Measurements from ENCODE around the gene GABRA5.

Gene GABRA5

DNA sequence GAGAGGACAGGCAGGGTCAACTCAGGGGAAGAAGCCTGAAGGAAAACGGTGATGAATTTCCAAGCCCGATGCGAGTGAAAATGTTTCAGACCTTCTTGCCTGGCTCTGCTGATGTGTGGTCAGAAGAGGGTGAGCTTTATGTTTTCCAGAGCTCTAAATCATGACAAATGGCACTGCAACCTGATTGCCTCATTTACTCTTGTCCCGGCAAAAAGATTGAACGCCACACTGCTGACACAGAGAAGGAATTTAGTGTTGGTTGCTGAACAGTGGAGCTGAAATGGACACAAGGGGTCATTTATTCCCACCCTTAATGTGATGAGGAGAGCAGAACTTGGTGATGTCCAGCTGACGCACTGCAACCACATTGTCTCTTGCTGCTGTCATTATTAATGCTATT lies 68.0 kb downstream of the GABRA5 start:
- H3K4me3 ChIP-seq (replicated peaks; ENCODE audit: low read depth, low read length): no peak overlapping the region
- DNase-seq (ENCODE audit: low read depth): no peak
- TF ChIP-seq, protein P1, sequence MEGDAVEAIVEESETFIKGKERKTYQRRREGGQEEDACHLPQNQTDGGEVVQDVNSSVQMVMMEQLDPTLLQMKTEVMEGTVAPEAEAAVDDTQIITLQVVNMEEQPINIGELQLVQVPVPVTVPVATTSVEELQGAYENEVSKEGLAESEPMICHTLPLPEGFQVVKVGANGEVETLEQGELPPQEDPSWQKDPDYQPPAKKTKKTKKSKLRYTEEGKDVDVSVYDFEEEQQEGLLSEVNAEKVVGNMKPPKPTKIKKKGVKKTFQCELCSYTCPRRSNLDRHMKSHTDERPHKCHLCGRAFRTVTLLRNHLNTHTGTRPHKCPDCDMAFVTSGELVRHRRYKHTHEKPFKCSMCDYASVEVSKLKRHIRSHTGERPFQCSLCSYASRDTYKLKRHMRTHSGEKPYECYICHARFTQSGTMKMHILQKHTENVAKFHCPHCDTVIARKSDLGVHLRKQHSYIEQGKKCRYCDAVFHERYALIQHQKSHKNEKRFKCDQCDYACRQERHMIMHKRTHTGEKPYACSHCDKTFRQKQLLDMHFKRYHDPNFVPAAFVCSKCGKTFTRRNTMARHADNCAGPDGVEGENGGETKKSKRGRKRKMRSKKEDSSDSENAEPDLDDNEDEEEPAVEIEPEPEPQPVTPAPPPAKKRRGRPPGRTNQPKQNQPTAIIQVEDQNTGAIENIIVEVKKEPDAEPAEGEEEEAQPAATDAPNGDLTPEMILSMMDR (IDR thresholded peaks at IDR 0.05; ENCODE audit: low read length, missing control alignments): no peak

DNA sequence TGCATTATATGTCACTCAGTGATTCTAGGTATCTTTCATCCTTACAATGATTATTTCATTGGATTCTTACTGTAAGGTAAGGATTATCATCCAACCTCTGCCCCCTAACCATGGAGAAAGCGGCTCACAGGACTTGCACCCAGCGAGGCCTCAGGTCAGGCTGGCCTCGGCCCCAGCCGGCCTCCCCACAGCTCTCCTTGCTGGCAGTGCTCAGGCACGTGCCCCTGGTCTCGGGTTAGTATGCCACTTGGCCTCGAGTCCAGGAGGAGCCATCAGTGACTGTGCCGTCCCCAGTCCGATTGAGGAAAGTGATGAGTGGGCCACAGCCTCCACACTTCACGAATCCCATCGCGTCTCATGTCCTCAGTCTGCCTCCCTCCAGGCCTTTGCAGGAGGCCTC lies 68.5 kb downstream of the GABRA5 start:
- no peak for DNase-seq (ENCODE audit: low read depth)
- TF ChIP-seq, protein P1 (IDR thresholded peaks at IDR 0.05; ENCODE audit: low read length, missing control alignments): no peak
- no peak overlapping the region for H3K4me3 ChIP-seq (replicated peaks; ENCODE audit: low read depth, low read length)

DNA sequence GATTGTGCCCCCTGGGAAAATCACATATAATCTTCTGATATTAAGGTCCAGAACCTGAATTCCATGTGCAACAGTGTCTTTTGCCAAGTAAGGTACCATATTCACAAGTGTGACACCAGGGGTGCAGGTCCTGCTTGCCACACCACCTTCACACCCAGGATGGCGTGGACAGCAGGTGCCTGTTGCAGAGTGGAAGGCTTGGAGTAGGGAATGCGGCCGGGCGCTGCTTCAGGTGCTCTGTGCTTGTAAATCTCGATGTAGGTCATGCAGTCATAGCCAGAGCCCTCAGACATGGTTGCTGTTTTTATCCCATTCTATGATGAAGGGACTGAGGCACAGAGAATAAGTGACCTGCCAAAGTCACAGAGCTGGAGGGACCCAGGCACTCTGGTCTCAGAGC lies 69.6 kb downstream of the GABRA5 start:
- TF ChIP-seq, protein P1 (IDR thresholded peaks at IDR 0.05; ENCODE audit: low read length, missing control alignments): no peak
- DNase-seq (ENCODE audit: low read depth): no peak
- no peak overlapping the region for H3K4me3 ChIP-seq (replicated peaks; ENCODE audit: low read depth, low read length)

DNA sequence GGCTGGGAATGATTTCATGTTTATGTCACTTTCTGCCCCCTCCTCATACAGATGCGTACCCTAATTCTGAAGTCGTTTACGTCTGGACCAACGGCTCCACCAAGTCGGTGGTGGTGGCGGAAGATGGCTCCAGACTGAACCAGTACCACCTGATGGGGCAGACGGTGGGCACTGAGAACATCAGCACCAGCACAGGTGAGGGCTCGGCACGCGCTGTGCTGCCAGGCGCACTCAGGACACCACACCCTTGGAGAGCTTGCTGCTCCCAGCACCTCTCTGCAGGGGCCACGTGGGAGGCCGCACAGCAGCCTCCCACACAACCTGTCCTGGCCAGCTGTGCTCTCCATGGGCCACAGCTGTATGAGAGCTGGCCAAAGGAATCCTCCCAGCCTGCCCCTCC lies 70.3 kb downstream of the GABRA5 start:
- TF ChIP-seq, protein P1 (IDR thresholded peaks at IDR 0.05; ENCODE audit: low read length, missing control alignments): no peak
- H3K4me3 ChIP-seq (replicated peaks; ENCODE audit: low read depth, low read length): no peak overlapping the region
- DNase-seq (ENCODE audit: low read depth): no peak

DNA sequence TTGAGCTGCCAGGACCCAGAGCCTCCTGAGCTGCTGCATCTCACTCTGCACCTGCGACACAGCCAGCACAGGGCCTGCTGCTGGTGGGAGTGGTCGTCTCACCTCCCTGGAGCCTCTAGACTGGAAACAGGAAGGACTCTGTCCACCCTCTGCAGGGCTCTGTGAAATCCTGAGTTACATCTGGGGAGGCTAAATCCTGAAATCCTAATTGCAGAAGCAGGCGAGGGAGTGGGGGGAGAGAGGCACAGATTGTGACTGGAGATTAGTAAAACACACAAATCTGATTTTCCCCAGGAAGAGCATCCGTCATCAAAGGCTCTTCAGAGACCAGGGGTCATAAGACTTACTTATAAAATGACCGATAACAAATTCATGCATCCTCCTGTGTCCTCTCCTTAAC lies 72.5 kb downstream of the GABRA5 start:
- DNase-seq (ENCODE audit: low read depth): no peak
- no peak overlapping the region for H3K4me3 ChIP-seq (replicated peaks; ENCODE audit: low read depth, low read length)
- TF ChIP-seq, protein P1 (IDR thresholded peaks at IDR 0.05; ENCODE audit: low read length, missing control alignments): no peak

DNA sequence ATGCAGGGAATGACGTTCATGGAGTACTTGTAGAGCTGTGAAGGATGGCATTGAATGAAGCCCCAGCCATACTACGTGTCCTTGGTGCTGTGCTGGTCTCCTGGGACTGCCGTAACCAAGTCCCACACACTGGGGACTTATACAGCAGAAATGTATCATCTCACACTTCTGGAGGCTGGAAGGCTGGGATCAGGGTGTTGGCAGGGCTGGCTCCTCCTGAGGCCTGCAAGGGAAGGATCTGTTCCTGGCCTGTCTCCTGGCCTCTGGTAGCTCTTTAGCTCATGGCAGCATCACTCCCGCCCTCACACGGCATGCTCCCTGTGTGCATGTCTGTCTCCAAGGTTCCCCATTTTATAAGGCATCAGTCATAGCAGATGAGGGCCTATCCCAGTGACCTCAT lies 74.6 kb downstream of the GABRA5 start:
- TF ChIP-seq, protein P1 (IDR thresholded peaks at IDR 0.05; ENCODE audit: low read length, missing control alignments): no peak
- no peak overlapping the region for H3K4me3 ChIP-seq (replicated peaks; ENCODE audit: low read depth, low read length)
- no peak for DNase-seq (ENCODE audit: low read depth)

DNA sequence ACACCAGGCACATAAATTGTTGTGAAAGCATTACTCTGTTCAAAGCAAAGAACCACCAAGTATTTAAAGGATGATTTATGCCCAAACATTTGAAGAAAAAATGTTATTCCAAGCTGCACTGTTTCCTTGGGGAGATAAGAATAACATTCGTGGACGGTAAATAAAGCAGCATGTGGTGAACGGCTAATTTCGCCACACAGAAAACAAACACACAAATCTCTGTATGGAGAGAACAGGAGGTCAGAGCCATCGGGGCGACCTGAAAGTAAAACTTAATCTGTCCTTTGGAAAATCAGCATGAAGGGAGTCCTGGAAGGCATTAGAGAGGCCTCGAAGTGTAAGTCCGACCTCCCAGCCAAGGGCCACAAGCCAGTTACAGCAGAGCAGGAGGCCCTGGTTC lies 77.0 kb downstream of the GABRA5 start:
- TF ChIP-seq, protein P1 (IDR thresholded peaks at IDR 0.05; ENCODE audit: low read length, missing control alignments): no peak
- H3K4me3 ChIP-seq (replicated peaks; ENCODE audit: low read depth, low read length): no peak overlapping the region
- DNase-seq (ENCODE audit: low read depth): no peak

All from fibroblast of pulmonary artery (primary cell).